ENCODE results near the gene CST11.

GRCh38 chr20:23448167-23448566 lies 4.5 kb downstream of the CST11 start:
- TF ChIP-seq CTCF (IDR thresholded peaks at IDR 0.05) (no peak), POLR2A (IDR thresholded peaks at IDR 0.05) (no peak)
